Ramos (cell line): ENCODE measurements around the gene ZDHHC17.
"Not testable (repeated sequence)": the region's sequence is repeated elsewhere in the genome, so short reads cannot be mapped to it uniquely, and the experiment has no call there.

ENCODE experiments used
- in situ Hi-C: fragments of 300-500 bp; cut with MboI; formaldehyde crosslinking; loops from one replicate; pipeline ENCODE4 v1.14.3; 2022; ENCODE audit warnings: low sequenced_read_pairs; ENCODE audit not compliant: unreplicated experiment

The ZDHHC17 gene, protein sequence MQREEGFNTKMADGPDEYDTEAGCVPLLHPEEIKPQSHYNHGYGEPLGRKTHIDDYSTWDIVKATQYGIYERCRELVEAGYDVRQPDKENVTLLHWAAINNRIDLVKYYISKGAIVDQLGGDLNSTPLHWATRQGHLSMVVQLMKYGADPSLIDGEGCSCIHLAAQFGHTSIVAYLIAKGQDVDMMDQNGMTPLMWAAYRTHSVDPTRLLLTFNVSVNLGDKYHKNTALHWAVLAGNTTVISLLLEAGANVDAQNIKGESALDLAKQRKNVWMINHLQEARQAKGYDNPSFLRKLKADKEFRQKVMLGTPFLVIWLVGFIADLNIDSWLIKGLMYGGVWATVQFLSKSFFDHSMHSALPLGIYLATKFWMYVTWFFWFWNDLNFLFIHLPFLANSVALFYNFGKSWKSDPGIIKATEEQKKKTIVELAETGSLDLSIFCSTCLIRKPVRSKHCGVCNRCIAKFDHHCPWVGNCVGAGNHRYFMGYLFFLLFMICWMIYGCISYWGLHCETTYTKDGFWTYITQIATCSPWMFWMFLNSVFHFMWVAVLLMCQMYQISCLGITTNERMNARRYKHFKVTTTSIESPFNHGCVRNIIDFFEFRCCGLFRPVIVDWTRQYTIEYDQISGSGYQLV

DNA sequence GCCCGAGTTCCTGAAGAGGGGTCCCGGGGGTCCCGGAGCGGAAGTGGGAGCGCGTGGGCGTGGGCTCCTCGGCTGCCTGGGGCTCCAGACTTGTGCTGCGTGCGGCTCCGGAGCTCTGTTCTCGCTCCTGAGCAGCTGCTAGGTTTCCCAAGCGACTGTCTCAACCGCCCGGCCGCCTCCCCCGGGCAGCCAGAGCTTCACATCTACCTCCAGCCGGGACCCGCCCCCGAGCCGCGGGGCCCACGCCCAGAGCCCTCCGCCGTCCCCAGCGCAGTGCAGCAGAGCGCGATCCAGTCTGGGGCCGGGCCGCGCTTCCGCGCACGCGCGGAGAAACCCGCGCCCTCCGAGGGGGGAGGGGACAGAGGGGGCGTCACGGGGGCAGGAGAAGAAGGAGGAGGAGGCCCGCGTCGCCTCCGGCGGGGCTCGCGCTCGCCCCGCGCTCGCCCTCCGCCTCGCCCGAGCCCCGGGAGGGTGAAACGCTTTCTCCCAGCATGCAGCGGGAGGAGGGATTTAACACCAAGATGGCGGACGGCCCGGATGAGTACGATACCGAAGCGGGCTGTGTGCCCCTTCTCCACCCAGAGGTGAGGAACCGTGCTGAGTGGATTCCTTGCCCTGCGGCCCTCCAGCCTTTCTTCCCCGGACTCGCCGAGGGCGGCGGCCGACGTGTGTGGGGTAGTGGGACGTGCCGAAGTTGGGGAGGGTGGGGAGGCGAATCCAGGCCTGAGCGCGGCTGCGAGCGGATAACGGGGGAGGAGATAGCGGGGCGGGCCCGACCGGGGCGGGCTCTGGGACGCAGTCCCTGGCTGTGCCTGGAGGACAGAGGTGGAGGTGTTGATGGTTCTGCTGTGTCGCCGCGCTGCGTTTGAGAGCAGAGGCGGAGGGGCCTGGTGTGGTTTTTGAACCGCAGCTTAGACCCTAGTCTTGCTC, at the start of gene ZDHHC17:
TSS of gene ZDHHC17 (plus strand) at position 370 of the 930 bp plus-strand sequence. CDS start at position 492, 122 bp downstream.
- in situ Hi-C loops, result no loop called here

DNA sequence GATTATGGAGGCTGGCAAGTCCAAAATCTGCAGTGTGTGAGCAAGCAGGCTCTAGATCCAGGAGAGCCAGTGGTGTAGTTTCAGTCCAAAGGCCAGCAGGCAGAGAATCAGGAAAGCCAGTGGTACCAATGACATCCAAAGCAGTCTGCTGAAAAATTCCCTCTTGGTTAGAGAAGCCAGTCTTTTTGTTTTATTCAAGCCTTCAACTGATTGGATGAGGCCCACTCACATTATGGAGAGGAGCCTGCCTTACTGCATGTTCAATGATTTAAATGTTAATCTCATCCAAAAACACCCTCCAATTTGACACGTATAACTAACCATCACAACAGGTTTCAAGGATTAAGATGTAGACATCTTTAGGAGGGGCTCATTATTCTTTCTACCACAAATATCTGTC, 49.5 kb upstream of the ZDHHC17 start:
- in situ Hi-C loops, result no loop called here

DNA sequence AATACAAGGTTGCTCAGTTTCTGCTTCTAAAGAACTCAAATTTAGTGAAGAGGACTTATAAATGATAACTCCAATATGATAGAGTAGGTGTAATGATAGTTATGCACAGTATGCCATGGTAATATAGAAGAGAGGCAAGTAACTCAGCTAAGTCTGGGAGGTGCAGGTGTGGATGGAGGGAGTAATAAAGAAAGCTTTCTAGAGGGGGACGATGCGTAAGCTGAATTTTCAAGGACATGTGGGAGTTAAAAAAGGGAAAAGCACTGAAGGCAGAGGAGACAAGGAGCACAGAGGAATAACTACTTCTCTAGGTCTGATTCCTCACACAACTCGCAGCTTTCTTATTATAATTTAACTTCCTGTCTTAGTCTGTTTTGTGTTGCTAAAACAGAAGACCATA, 49.1 kb upstream of the ZDHHC17 start:
- in situ Hi-C loops, result no loop called here

DNA sequence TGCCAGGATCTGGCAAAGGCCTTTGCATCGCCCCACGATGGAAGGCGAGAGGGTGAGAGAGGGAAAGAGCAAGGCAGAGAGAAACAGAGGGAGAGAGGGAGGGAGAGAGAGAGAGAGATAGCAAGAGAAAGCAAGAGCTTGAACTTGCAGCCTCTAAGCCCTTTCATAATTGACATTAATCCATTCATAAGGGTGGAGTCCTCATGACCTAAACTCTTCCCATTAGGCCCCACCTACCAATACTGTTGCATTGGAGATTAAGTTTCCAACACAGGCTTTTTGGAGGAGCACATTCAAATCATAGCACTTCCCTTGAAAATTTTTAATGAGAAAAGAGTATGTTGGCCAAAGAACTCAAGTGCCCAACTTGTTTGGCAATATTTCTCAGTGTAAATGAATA, 48.6 kb upstream of the ZDHHC17 start:
- in situ Hi-C loops, result no loop called here

DNA sequence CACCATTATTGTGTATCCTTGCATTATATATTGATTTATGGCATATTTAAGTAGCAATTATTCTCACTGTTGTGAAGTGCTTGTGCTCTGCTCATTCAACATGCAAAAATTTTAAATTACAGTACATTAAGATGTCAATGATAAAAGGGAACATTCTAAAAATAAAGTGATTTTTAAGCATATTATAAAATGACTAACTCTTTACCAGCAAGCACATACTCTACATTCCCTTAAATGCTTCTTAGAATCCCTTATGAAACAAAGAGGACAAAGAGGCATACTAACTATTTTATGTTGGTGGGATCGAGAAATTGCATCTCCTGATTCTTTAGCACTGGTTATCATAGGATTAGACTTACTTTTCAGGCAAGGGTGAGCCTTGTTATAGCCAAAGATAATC, 46.6 kb upstream of the ZDHHC17 start:
- in situ Hi-C loops, result no loop called here

DNA sequence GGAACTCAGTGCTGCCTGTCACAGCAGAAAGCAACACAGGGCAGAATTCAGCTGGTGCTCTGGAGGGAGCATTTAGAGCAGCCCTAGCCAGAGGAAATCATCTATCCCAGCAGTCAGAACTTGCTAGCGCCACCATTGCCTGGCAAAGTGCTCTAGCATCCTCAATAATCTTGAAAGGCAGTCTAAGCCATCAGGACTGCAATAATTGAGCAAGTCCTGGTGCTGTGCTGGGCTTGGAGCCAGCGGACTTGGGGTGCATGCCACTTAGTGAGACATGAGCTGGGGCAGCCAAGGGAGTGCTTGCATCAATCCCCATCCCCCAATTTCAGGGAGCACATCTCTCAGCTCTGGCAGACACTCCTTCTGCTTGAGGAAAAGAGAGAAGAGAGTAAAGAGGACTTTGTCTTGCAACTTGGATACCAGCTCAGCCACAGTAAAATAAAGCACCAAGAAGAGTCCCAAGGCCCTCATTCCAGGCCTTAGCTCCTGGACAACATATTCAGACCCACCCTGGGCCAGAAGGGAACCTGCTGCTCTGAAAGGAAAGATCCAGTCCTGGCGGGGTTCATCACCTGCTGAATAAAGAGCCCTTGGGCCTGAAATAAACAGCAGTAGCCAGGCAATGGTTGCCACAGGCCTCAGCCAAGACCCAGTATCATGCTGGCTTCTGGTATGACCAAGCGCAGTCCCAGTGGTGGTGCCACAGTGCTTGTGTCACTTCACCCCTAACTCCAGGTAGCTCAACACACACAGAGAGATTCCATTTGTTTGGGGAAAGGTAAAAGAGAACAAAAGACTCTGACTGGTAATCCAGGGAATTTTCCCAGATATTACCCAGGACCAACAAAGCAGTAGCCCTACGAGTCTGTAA, 44.5 kb upstream of the ZDHHC17 start:
- in situ Hi-C loops, result no loop called here

DNA sequence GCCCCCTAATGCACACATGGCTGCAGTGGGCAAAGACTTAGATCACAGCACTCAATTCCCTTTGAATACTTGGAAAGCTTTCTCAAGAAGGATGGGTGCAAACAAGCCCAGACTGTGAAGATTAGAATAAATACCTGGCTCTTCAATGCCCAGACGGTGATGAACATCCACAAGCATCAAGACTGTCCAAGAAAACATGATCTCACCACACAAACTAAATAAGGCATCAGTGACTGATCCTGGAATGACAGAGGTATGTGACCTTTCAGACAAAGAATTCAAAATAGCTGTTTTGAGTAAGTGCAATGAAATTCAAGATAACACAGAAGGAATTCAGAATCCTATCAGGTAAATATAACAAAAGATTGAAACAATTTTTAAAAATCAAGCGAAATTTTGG, 43.8 kb upstream of the ZDHHC17 start:
- in situ Hi-C loops, result no loop called here

DNA sequence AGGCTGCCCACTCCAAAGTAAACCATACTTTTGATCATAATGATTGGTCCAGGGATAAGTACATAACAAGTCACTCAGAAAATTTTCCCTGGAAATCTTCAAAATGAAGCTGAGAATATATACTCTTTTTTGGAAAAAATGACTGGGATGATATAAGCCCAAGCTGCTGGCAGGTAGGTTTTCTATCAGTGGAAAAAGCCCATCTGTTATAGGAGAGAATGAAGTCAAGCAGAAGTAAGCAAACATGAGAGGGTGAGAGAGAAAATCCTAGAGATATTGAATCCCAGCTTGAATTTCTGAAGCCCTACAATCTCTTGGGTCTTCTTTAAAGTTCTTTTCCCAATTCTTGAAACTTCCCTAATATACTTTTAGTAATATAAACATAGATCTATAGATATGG, 37.3 kb upstream of the ZDHHC17 start:
- in situ Hi-C loops, result no loop called here

DNA sequence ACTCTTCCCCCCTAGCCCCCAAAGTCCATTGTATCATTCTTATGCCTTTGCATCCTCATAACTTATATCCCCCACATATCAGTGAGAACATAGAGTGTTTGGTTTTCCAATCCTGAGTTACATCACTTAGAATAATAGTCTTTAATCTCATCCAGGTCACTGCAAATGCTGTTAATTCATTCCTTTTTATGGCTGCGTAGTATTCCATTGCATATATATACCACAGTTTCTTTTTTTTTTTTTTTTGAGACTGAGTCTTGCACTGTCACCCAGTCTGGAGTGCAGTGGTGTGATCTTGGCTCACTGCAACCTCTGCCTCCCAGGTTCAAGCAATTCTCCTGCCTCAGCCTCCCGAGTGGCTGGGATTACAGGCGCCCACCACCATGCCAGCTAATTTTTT, 31.7 kb upstream of the ZDHHC17 start:
- in situ Hi-C loops, result not testable (repeated sequence)

DNA sequence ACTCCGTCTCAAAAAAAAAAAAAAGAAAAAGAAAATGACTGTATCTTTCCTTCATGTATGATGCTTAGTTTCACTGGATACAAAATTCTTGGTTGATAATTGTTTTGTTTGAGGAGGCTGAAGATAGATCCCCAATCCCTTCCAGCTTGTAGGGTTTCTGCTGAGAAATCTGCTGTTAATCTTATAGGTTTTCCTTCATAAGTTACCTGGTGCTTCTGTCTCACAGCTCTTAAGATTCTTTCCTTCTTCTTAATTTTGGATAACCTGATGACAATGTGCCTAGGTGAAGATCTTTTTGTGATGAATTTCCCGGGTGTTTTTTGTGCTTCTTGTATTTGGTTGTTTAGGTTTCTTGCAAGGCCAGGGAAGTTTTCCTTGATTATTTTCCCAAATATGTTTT, 26.2 kb upstream of the ZDHHC17 start:
- in situ Hi-C loops, result not testable (repeated sequence)

DNA sequence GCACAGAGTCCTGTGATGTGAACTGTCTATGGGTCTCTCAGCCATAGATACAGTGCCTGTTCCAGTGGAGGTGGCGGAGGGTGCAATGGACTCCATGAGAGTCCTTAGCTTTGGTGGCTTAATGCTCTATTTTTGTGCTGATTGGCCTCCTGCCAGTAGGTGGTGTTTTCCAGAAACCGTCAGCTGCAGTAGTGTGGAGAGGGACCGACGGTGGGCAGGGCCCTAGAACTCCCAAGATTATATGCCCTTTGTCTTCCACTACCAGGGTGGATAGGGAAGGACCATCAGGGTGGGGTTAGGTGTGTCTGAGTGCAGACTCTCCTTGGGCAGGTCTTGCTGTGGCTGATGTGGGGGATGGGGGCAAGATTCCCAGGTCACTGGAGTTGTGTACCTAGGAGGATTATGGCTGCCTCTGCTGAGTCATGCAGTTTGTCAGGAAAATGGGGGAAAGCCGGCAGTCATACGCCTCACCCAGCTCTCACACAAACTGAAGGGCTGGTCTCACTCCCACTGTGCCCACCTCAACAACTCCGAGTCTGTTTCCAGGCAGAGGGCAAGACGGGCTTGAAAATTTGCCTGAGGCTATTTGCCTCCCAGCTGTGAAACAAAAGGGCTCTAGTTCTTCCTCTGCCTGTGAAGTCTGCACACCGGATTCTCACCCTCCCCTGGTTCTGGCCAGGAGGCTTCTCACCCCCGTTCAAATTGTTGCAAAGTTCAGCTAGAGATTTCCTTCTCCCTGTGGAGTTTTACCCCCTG, 24.9 kb upstream of the ZDHHC17 start:
- in situ Hi-C loops, result no loop called here

DNA sequence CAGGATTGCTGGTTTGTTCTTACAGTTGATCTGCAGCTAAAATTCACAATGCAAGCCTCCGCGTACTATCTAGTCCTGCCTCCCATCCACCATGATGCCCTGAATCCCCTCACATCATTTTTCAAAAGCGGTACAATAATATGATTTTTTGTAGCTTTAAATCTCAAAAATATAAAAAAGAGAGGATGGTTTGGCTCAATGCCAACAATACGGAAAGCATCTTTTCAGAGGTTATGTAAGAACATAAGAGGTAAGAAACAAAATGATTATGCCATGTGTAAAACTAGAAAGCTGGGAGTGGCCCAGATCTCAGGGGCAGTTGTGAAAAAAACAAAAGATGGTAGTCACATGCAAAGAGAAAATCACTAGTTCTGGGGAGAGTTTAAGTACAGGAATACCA, 24.0 kb upstream of the ZDHHC17 start:
- in situ Hi-C loops, result no loop called here

DNA sequence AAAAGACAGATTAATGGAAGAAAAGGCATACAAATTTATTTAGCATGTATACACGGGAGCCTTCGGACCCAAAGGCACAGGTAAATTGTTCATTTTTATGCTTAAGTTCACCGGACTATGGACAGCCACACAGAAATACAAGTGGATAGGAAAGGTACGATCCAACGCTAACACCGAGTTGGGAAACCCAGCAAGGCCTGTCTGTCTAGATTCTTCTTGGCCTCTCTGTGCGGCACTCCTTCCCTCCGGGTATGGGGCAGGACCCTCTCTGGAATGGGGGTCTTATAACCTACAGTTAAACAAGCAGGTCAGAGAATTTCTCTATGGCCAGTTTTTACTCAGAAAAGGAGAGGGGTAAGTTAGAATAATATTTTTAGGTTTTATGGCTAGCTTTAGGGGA, 23.4 kb upstream of the ZDHHC17 start:
- in situ Hi-C loops, result no loop called here

DNA sequence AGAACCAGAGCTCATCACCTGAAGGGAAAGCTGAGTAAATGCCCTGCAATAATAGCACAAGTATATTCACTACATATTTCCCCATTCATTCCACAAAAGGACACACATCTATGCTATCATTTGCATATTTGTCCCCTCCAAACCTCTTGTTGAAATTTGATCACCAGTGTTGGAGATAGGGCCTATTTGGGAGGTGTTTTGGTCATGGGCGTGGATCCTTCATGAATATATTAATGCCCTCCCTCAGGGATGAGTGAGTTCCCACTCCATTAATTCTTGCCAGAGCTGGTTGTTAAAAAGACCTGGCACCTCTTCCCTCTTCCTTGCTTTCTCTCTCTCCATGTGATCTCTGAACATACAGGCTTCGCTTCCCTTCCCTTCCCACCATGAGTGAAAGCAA, 18.6 kb upstream of the ZDHHC17 start:
- in situ Hi-C loops, result no loop called here

DNA sequence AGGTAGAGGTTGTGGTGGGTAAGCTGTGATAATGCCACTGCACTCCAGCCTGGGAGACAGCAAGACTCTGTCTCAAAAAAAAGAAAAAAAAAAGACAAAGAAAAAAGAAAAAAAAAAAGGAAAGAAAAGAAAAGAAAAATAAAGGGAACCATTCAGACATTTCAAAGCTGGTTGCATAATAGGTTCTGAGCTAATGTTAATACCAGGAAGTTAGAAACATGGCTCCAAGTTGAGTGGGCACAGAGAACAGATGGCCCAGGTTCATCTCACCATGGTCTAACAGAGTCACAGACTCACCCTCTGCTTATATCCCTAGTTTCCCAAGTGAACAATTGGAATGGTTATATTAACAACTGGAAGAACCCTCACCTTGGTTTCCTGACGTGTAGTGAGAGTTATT, 17.4 kb upstream of the ZDHHC17 start:
- in situ Hi-C loops, result no loop called here

DNA sequence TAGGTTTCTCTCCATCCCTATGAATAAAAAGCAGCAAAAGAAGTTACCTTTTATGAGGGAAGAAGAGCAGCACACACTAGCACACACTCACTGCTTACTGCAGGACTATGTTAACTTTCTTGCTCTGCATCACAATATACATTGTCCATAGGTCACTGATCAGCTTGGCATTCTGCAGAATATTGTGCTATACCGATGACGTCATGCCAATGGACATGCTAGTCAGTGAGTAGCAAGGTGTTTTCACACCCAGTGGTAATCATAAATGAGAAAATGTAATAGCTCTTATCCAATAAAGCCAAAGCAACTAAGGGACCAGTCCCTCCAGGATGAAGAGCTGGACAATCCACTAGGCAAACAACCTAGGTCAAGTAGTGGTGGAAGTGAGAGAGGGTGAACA, 16.7 kb upstream of the ZDHHC17 start:
- in situ Hi-C loops, result no loop called here

DNA sequence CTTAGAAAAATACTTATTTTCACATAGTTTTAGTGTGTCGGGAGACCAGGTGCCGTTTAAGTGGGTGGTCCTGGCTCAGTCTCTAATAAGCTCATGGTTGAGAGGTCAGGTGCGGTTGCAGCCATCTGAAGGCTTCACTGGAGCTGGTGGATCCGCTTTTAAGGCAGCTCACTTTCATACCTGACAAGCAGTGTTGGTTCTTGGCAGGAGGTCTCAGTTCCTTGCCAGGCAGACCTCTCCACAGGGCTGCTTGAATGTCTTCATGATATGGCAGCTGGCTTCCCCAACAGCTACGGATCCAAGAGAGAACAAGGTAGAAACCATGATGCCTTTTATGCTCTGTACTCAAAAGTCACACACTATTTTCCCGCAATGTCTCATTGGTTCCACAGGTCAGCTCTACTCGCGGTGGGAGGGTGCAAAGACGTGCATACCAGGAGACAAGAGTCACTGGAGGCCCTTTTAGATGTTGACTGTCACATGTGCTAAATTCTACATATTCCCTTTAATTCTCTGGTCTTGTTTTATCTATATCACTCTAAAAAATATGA, 8.0 kb upstream of the ZDHHC17 start:
- in situ Hi-C loops, result no loop called here

DNA sequence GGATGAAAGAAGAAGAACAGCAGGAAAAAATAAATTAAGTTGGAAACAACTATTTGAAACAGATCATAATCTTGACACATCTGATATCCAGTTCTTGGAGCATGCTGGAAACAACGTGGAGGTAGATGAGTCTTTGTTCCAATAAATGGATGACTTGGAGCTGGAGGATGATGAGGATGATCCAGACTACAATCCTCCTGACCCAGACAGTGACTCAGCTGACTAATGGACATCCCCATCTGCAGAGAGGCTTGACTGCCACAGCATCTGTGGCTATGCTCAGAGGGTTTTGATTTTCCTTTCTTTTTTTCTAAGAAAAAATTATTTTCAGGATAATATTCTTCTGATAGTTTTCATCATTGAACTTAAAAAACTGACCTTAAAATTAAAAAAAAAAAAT, 6.2 kb upstream of the ZDHHC17 start:
- in situ Hi-C loops, result no loop called here

DNA sequence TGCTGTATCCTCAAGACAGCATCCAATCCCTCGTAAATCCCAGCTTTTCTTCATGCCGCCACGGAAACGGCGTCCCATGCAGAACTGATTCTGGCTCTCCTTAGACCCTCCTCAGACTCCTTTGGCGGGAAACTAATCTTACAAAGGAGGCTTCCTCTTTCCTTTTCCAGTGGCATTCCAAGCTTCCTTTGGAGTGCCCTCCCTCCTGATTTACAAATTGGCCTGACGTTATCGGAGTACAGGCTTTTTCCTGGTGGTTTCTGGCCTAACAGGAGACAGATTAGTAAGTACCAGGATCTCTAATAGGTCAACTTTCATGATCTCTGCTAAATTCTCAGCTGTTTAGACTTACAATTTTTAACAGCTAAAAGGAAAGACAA, 1.3 kb upstream of the ZDHHC17 start:
- in situ Hi-C loops, result no loop called here
